Measurements from ENCODE around the gene MFSD8. TPM values are rescaled to one million over a fixed set of nuclear protein-coding genes. Genes with fewer than 3 reads are reported as not detected.
"Not testable (repeated sequence)": the region's sequence is repeated elsewhere in the genome, so short reads cannot be mapped to it uniquely, and the experiment has no call there.

Gene MFSD8
- total RNA-seq, 6 experiments from 2014 or later = 9.4 to 17.1 (median 13.3) TPM

DNA sequence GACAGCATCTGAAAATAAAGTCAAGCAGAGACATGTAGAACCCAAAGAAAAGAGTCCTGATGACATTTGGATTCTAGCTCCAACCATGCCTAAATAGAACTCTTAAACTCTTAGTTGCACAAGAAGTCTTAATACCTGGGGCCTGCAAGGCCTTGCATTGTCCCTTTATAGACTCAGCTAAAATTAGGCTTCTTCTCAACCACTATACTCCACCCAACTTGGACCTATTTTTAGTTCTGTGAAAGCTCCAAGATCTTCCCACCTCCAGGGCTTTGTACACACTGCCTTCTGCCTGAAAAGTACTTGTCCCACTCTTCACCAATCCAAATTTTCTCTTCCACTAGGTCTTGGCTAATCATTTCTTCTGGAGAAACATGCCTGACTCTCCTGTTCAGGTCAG is 47.8 kb downstream of the MFSD8 start:
- ATAC-seq (no peak), DNase-seq (no peak)
- no peaks in the 10 kb centered on the region for H3K4me1 ChIP-seq
- no peaks in the 10 kb centered on the region for H3K9me3 ChIP-seq
- intact Hi-C loops (cut with DNase I) = no loop called here
- H3K27ac ChIP-seq = no peak overlapping the region
- TF ChIP-seq POLR2A (IDR thresholded peaks at IDR 0.05) = no peak
- TF ChIP-seq, protein P1, sequence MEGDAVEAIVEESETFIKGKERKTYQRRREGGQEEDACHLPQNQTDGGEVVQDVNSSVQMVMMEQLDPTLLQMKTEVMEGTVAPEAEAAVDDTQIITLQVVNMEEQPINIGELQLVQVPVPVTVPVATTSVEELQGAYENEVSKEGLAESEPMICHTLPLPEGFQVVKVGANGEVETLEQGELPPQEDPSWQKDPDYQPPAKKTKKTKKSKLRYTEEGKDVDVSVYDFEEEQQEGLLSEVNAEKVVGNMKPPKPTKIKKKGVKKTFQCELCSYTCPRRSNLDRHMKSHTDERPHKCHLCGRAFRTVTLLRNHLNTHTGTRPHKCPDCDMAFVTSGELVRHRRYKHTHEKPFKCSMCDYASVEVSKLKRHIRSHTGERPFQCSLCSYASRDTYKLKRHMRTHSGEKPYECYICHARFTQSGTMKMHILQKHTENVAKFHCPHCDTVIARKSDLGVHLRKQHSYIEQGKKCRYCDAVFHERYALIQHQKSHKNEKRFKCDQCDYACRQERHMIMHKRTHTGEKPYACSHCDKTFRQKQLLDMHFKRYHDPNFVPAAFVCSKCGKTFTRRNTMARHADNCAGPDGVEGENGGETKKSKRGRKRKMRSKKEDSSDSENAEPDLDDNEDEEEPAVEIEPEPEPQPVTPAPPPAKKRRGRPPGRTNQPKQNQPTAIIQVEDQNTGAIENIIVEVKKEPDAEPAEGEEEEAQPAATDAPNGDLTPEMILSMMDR (IDR thresholded peaks at IDR 0.05) = no peak
- no peaks in the 10 kb centered on the region for H3K27me3 ChIP-seq
- peaks cover 0 to 24% (median 3%) of the 10 kb centered on the region in 4 donors for H3K36me3 ChIP-seq
- H3K4me3 ChIP-seq = no peak overlapping the region

GRCh38 chr4:127916512-127916911 is 48.5 kb downstream of the MFSD8 start:
- Histone ChIP-seq H3K9me3 (no peaks in the 10 kb centered on the region), H3K4me3 (no peak overlapping the region), H3K4me1 (no peaks in the 10 kb centered on the region), H3K27me3 (no peaks in the 10 kb centered on the region), H3K27ac (no peak overlapping the region), H3K36me3 (peaks cover 0 to 24% (median 3%) of the 10 kb centered on the region in 4 donors)
- WGBS (ENCODE audit: insufficient coverage, low coverage, low lambda C conversion rate, missing lambda C conversion rate) = 96% methylated on average over 3 of the region's 3 CpGs
- no peak for ATAC-seq
- TF ChIP-seq POLR2A (IDR thresholded peaks at IDR 0.05) = no peak
- TF ChIP-seq, protein P1 (IDR thresholded peaks at IDR 0.05) = no peak
- intact Hi-C loops (cut with DNase I) = no loop called here
- DNase-seq = no peak

GRCh38 chr4:127905029-127905428 is 59.9 kb downstream of the MFSD8 start:
- no peak for DNase-seq
- 20% methylated on average over 1 of the region's 8 CpGs for WGBS (ENCODE audit: insufficient coverage, low coverage, low lambda C conversion rate, missing lambda C conversion rate)
- intact Hi-C loops (cut with DNase I) = no loop called here

GRCh38 chr4:127899682-127900081 is 65.3 kb downstream of the MFSD8 start:
- H3K4me1 ChIP-seq; H3K4me3 ChIP-seq; H3K36me3 ChIP-seq; DNase-seq; H3K27me3 ChIP-seq; H3K9me3 ChIP-seq; ATAC-seq; H3K27ac ChIP-seq; intact Hi-C loops (cut with DNase I): not testable (repeated sequence)
- WGBS (ENCODE audit: insufficient coverage, low coverage, low lambda C conversion rate, missing lambda C conversion rate) = 96% methylated on average over 4 of the region's 4 CpGs

More at GRCh38 chr4:127905029-127905428, 59.9 kb downstream of the MFSD8 start:
- Histone ChIP-seq H3K4me3 (no peak overlapping the region), H3K27ac (no peak overlapping the region), H3K27me3 (no peaks in the 10 kb centered on the region), H3K36me3 (no peaks in the 10 kb centered on the region), H3K9me3 (no peaks in the 10 kb centered on the region), H3K4me1 (no peaks in the 10 kb centered on the region)
- ATAC-seq = no peak
- TF ChIP-seq POLR2A (IDR thresholded peaks at IDR 0.05) = no peak
- TF ChIP-seq, protein P1 (IDR thresholded peaks at IDR 0.05) = no peak

- TF ChIP-seq POLR2A (IDR thresholded peaks at IDR 0.05) = no peak
- TF ChIP-seq, protein P1 (IDR thresholded peaks at IDR 0.05) = no peak
- intact Hi-C loops (cut with DNase I) = no loop called here
- Histone ChIP-seq H3K27me3 (no peaks in the 10 kb centered on the region), H3K9me3 (no peaks in the 10 kb centered on the region), H3K27ac (no peak overlapping the region), H3K4me3 (no peak overlapping the region), H3K4me1 (no peaks in the 10 kb centered on the region), H3K36me3 (no peaks in the 10 kb centered on the region)
- WGBS (ENCODE audit: insufficient coverage, low coverage, low lambda C conversion rate, missing lambda C conversion rate) = 93% methylated on average over 1 of the region's 1 CpG
- ATAC-seq (no peak), DNase-seq (no peak)
Observed at GRCh38 chr4:127896528-127896927, 68.4 kb downstream of the MFSD8 start.

All from right lobe of liver (tissue), 6 donors.